Measurements from ENCODE around the gene MADD. TPM values are rescaled to one million over a fixed set of nuclear protein-coding genes. Genes with fewer than 3 reads are reported as not detected.

MADD gene
- total RNA-seq, 1 experiment from 2014 or later, result 24.8 TPM

DNA sequence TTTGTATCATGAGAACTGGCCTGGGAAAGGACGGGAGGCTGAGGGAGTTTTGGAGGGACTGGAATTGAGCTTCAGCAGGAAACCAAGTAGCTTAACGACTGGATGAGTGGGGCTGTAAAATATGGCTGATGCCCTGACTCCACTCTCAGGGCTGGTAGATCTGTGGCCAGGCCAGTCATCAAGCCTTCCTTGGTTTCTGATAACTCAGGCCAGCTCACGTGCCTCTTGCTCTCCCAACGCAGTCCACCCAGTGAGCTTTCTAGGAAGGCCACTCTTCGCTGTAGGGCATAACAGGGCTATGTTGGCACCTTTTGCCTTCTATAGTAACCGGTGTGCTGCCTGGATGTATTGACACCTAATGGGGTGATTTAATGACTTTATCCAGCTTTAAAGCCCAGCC, 5.8 kb upstream of the MADD start:
- intact Hi-C loops (cut with micrococcal nuclease), result no loop called here
- ChIA-PET CTCF (interaction anchor here (0.7 to 2.0 kb wide), 5 partner anchors 16 to 110 kb away, joined by 3 to 9 read pairs (median 4); partner anchors contain the start of gene ACP2), POLR2A (interaction anchor here (0.7 to 2.0 kb wide), 4 partner anchors 10 to 49 kb away, joined by 3 to 10 read pairs (median 4); partner anchors contain the start of genes ACP2 and DDB2)
- Mint-ChIP-seq H3K27me3 (ENCODE audit: insufficient read depth, unreplicated experiment) (no peaks in the 10 kb centered on the region), H3K9me3 (ENCODE audit: unreplicated experiment) (no peaks in the 10 kb centered on the region), H3K4me1 (ENCODE audit: insufficient read depth, unreplicated experiment) (peaks cover 3% of the 10 kb centered on the region), H3K27ac (ENCODE audit: low read depth, unreplicated experiment) (no peak overlapping the region), H3K36me3 (ENCODE audit: insufficient read depth, unreplicated experiment) (peaks cover 8% of the 10 kb centered on the region), H3K4me3 (ENCODE audit: unreplicated experiment) (no peak overlapping the region)
- no TSS peak for BruUV-seq (replicated peaks)
- TF ChIP-seq, protein P1, sequence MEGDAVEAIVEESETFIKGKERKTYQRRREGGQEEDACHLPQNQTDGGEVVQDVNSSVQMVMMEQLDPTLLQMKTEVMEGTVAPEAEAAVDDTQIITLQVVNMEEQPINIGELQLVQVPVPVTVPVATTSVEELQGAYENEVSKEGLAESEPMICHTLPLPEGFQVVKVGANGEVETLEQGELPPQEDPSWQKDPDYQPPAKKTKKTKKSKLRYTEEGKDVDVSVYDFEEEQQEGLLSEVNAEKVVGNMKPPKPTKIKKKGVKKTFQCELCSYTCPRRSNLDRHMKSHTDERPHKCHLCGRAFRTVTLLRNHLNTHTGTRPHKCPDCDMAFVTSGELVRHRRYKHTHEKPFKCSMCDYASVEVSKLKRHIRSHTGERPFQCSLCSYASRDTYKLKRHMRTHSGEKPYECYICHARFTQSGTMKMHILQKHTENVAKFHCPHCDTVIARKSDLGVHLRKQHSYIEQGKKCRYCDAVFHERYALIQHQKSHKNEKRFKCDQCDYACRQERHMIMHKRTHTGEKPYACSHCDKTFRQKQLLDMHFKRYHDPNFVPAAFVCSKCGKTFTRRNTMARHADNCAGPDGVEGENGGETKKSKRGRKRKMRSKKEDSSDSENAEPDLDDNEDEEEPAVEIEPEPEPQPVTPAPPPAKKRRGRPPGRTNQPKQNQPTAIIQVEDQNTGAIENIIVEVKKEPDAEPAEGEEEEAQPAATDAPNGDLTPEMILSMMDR (IDR thresholded peaks at IDR 0.05; ENCODE audit: unreplicated experiment), result no peak
- no peak for DNase-seq (ENCODE audit: unreplicated experiment)

DNA sequence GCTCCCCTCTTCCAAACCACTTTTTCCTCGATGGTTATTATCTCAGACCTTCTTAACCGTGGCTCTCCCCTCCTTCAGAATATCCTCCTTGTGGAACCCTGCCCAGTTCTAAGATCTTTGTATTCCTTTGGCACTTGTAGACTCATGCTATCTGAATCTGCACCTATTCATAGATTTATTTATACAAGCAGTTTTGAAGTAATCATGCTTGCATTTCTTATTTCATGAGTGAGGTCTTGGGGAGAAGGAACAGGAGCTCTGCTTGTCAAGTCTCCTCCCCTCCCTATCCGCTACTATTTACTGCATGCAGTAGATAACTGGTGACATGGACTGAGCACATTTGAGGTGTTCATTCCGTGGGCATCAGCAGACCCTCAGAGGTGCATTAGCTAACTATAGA, 5.4 kb upstream of the MADD start:
- ChIA-PET CTCF (interaction anchor here (0.7 to 2.0 kb wide), 4 partner anchors 17 to 104 kb away, joined by 3 to 9 read pairs (median 5); partner anchors contain the start of gene ACP2), POLR2A (interaction anchor here (0.7 to 2.0 kb wide), 4 partner anchors 11 to 49 kb away, joined by 3 to 10 read pairs (median 4); partner anchors contain the start of genes ACP2 and DDB2)
- H3K4me3 Mint-ChIP-seq (ENCODE audit: unreplicated experiment), result no peak overlapping the region
- DNase-seq (ENCODE audit: unreplicated experiment), result no peak
- no peaks in the 10 kb centered on the region for H3K27me3 Mint-ChIP-seq (ENCODE audit: insufficient read depth, unreplicated experiment)
- BruUV-seq (replicated peaks), result no TSS peak
- peaks cover 8% of the 10 kb centered on the region for H3K36me3 Mint-ChIP-seq (ENCODE audit: insufficient read depth, unreplicated experiment)
- no peaks in the 10 kb centered on the region for H3K4me1 Mint-ChIP-seq (ENCODE audit: insufficient read depth, unreplicated experiment)
- TF ChIP-seq, protein P1 (IDR thresholded peaks at IDR 0.05; ENCODE audit: unreplicated experiment), result no peak
- intact Hi-C loops (cut with micrococcal nuclease), result no loop called here
- no peak overlapping the region for H3K27ac Mint-ChIP-seq (ENCODE audit: low read depth, unreplicated experiment)
- no peaks in the 10 kb centered on the region for H3K9me3 Mint-ChIP-seq (ENCODE audit: unreplicated experiment)

DNA sequence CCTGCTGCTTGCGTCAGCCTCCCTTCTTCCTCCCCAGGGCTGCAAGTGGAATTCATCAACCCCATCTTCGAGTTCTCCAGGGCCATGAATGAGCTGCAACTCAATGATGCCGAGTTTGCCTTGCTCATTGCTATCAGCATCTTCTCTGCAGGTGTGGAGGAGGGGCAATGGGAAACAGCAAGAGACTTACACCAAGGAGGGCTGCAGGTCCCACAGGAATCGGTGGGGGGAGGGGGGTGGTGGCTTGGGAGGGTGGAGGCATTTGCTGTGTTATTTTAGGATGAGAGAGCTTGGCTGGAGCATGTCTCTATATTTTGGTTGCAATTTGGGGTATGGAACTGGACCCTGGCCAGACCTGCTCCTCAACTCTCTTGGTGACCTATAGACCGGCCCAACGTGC, 2.1 kb upstream of the MADD start:
- ChIA-PET CTCF (interaction anchor here (0.9 to 1.2 kb wide), 2 partner anchors 9 to 87 kb away, joined by 3 to 6 read pairs; no protein-coding TSS in a partner anchor), POLR2A (interaction anchor here (1.5 to 2.2 kb wide), 2 partner anchors 19 to 23 kb away, joined by 4 to 8 read pairs; partner anchors contain the start of gene ACP2)
- no peaks in the 10 kb centered on the region for H3K27me3 Mint-ChIP-seq (ENCODE audit: insufficient read depth, unreplicated experiment)
- H3K4me3 Mint-ChIP-seq (ENCODE audit: unreplicated experiment), result no peak overlapping the region
- intact Hi-C loops (cut with micrococcal nuclease), result loop anchor here (5.0 kb wide), 1 partner anchor 51 kb away; no protein-coding TSS in a partner anchor
- H3K36me3 Mint-ChIP-seq (ENCODE audit: insufficient read depth, unreplicated experiment), result peaks cover 8% of the 10 kb centered on the region
- TF ChIP-seq, protein P1 (IDR thresholded peaks at IDR 0.05; ENCODE audit: unreplicated experiment), result no peak
- peaks cover 16% of the 10 kb centered on the region for H3K4me1 Mint-ChIP-seq (ENCODE audit: insufficient read depth, unreplicated experiment)
- no peak for DNase-seq (ENCODE audit: unreplicated experiment)
- no peak overlapping the region for H3K27ac Mint-ChIP-seq (ENCODE audit: low read depth, unreplicated experiment)
- no TSS peak for BruUV-seq (replicated peaks)
- no peaks in the 10 kb centered on the region for H3K9me3 Mint-ChIP-seq (ENCODE audit: unreplicated experiment)

DNA sequence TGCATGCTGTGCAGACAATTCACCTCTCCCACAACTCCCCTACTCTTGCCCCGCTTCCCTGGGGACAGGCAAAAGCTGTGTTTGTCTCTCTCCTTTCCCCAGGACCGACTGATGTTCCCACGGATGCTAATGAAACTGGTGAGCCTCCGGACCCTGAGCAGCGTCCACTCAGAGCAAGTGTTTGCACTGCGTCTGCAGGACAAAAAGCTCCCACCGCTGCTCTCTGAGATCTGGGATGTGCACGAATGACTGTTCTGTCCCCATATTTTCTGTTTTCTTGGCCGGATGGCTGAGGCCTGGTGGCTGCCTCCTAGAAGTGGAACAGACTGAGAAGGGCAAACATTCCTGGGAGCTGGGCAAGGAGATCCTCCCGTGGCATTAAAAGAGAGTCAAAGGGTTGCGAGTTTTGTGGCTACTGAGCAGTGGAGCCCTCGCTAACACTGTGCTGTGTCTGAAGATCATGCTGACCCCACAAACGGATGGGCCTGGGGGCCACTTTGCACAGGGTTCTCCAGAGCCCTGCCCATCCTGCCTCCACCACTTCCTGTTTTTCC, 1.4 kb upstream of the MADD start:
- Mint-ChIP-seq H3K27me3 (ENCODE audit: insufficient read depth, unreplicated experiment) (no peaks in the 10 kb centered on the region), H3K4me3 (ENCODE audit: unreplicated experiment) (peak overlapping the region; percentile 85), H3K27ac (ENCODE audit: low read depth, unreplicated experiment) (peak overlapping the region; percentile 78), H3K9me3 (ENCODE audit: unreplicated experiment) (no peaks in the 10 kb centered on the region), H3K4me1 (ENCODE audit: insufficient read depth, unreplicated experiment) (peaks cover 16% of the 10 kb centered on the region), H3K36me3 (ENCODE audit: insufficient read depth, unreplicated experiment) (peaks cover 2% of the 10 kb centered on the region)
- intact Hi-C loops (cut with micrococcal nuclease), result loop anchor here (5.0 kb wide), 1 partner anchor 51 kb away; no protein-coding TSS in a partner anchor
- TF ChIP-seq, protein P1 (IDR thresholded peaks at IDR 0.05; ENCODE audit: unreplicated experiment), result no peak
- DNase-seq (ENCODE audit: unreplicated experiment), result no peak
- BruUV-seq (replicated peaks), result no TSS peak
- POLR2A ChIA-PET, result interaction anchor here (1.5 to 2.2 kb wide), 2 partner anchors 19 to 24 kb away, joined by 4 to 8 read pairs; partner anchors contain the start of gene ACP2
- CTCF ChIA-PET, result interaction anchor here (0.9 kb wide), 1 partner anchor 9 kb away, joined by 3 read pairs; no protein-coding TSS in a partner anchor
